Trophoblast cell (in vitro differentiated cells and primary cell): Measurements from ENCODE around the gene GCN1.

ENCODE experiments used
- DNase-seq, 2 donors: peaks; one replicate each; pipeline ENCODE4 v3.0.0-alpha.2; 2016
- H2AFZ ChIP-seq: 2 replicates; pipeline ENCODE4 v1.6.1; 2013; ENCODE audit warnings: low read length, moderate library complexity, mild to moderate bottlenecking; ENCODE audit not compliant: insufficient read depth, poor library complexity
- H2AK5ac ChIP-seq: 2 replicates; pipeline ENCODE4 v1.6.1; 2013; ENCODE audit warnings: mild to moderate bottlenecking, low read length
- H2BK120ac ChIP-seq: 2 replicates; pipeline ENCODE4 v1.6.1; 2013; ENCODE audit warnings: low read length, mild to moderate bottlenecking, moderate library complexity; ENCODE audit not compliant: insufficient read depth, poor library complexity
- H2BK12ac ChIP-seq: 2 replicates; pipeline ENCODE4 v1.6.1; 2013; ENCODE audit warnings: mild to moderate bottlenecking, low read length, moderate library complexity
- H2BK5ac ChIP-seq: 2 replicates; pipeline ENCODE4 v1.6.1; 2013; ENCODE audit warnings: low read length, low read depth, moderate library complexity, mild to moderate bottlenecking; ENCODE audit not compliant: poor library complexity
- H3K14ac ChIP-seq: 2 replicates; pipeline ENCODE4 v1.6.1; 2013; ENCODE audit warnings: mild to moderate bottlenecking, low read length
- H3K18ac ChIP-seq: 2 replicates; pipeline ENCODE4 v1.6.1; 2013; ENCODE audit warnings: mild to moderate bottlenecking, low read length
- H3K23ac ChIP-seq: 2 replicates; pipeline ENCODE4 v1.6.1; 2013; ENCODE audit warnings: low read length
- H3K27ac ChIP-seq: 2 replicates; pipeline ENCODE4 v1.5.1; 2013; ENCODE audit warnings: low read depth, mild to moderate bottlenecking, inconsistent platforms, low read length, moderate library complexity
- H3K27me3 ChIP-seq: 2 replicates; pipeline ENCODE4 v1.6.1; 2013; ENCODE audit warnings: inconsistent platforms, mild to moderate bottlenecking, low read length, moderate library complexity; ENCODE audit not compliant: insufficient read depth
- H3K36me3 ChIP-seq, 2 experiments: 1 replicate in 1 of 2; 2 replicates in 1 of 2; pipeline ENCODE4 v1.6.1; 2013; ENCODE audit warnings: low read length in 2 of 2, mild to moderate bottlenecking in 2 of 2, moderate library complexity in 1 of 2; ENCODE audit not compliant: insufficient read depth in 2 of 2, control insufficient read depth in 1 of 2
- H3K4ac ChIP-seq: 2 replicates; pipeline ENCODE4 v1.6.1; 2013; ENCODE audit warnings: low read depth, mild to moderate bottlenecking, low read length, moderate library complexity
- H3K4me1 ChIP-seq, 2 experiments: 1 replicate in 1 of 2; 2 replicates in 1 of 2; pipeline ENCODE4 v1.6.1; 2013; ENCODE audit warnings: low read length in 2 of 2, mild to moderate bottlenecking in 2 of 2, moderate library complexity in 1 of 2; ENCODE audit not compliant: insufficient read depth in 2 of 2, control insufficient read depth in 1 of 2
- H3K4me2 ChIP-seq: 2 replicates; pipeline ENCODE4 v1.6.1; 2013; ENCODE audit warnings: inconsistent platforms, mild to moderate bottlenecking, low read length, moderate library complexity
- H3K4me3 ChIP-seq: 2 replicates; pipeline ENCODE4 v1.5.1; 2013; ENCODE audit warnings: mild to moderate bottlenecking, low read depth, low read length, inconsistent platforms
- H3K79me1 ChIP-seq: one replicate; pipeline ENCODE4 v1.6.1; 2013; ENCODE audit warnings: low read length
- H3K79me2 ChIP-seq: 2 replicates; pipeline ENCODE4 v1.6.1; 2013; ENCODE audit warnings: low read length, mild to moderate bottlenecking; ENCODE audit not compliant: control insufficient read depth, insufficient read depth, poor library complexity
- H3K9ac ChIP-seq: 2 replicates; pipeline ENCODE4 v1.6.1; 2013; ENCODE audit warnings: mild to moderate bottlenecking, low read length
- H3K9me3 ChIP-seq: 2 replicates; pipeline ENCODE4 v1.6.1; 2013; ENCODE audit warnings: low read depth, mild to moderate bottlenecking, control low read depth, inconsistent platforms, low read length; ENCODE audit not compliant: insufficient read depth
- H4K12ac ChIP-seq: 2 replicates; pipeline ENCODE4 v1.6.1; 2013; ENCODE audit warnings: low read depth, mild to moderate bottlenecking, low read length, moderate library complexity
- H4K8ac ChIP-seq: 2 replicates; pipeline ENCODE4 v1.6.1; 2013; ENCODE audit warnings: low read depth, mild to moderate bottlenecking, low read length, moderate library complexity
- H4K91ac ChIP-seq: one replicate; pipeline ENCODE4 v1.6.1; 2013; ENCODE audit warnings: low read depth, mild to moderate bottlenecking, low read length, moderate library complexity
- WGBS: extraction: QIAGEN DNeasy Blood & Tissue Kit; methylation state at CpG from one replicate; pipeline ENCODE4 v1.1.7; 2013; ENCODE audit warnings: missing lambda C conversion rate; ENCODE audit not compliant: insufficient read length, insufficient coverage; ENCODE audit errors: extremely low coverage; 5-methylcytosine and 5-hydroxymethylcytosine counted together

GCN1 gene

DNA sequence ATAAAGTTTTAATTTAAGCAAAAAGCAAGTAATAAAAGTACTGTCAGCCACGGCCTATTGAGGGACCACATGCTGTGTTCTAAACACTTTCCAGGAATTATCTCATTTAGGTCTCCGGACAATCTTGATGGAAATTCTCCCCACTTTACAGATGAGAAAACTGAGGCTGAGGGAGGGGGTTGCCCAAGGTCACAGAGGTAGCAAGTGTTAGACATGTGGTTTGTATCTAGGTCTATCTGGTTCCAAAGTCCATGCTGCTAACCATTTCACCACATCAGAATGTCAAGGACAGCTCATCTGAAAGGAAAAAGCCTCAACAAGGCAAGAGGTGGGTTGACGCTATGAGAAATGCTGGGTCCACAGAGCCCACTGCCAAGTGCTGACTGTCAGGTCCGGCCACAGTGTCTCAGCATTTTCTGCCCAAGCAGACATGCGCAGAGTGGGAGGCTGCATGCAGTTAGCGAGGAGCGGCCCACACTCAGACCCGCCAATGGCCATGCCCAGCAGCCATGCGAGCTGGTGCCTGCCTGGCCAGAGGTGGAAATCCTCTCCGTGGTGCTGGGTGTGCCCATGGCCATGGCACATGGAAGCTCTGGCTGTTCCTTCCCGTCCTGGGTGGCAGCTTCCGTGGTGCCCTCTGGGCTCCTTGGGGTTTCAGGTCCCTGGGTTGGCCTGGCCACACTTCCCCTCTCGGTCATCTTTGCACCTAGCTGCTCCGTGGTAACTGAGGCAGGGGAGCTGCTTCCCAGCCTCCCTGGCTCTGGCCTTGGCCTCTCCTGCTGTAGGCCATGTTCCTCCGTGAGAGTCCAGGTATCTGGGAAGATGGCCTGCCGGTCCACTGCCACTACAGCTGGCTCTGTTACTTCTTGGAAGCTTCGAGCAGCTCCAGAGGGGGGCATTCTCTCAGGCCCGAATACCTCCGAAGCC lies 24.4 kb upstream of the GCN1 start:
- H3K4me2 ChIP-seq = no peak overlapping the region
- no CpG with 5 or more reads among the region's 19 CpGs for WGBS

DNA sequence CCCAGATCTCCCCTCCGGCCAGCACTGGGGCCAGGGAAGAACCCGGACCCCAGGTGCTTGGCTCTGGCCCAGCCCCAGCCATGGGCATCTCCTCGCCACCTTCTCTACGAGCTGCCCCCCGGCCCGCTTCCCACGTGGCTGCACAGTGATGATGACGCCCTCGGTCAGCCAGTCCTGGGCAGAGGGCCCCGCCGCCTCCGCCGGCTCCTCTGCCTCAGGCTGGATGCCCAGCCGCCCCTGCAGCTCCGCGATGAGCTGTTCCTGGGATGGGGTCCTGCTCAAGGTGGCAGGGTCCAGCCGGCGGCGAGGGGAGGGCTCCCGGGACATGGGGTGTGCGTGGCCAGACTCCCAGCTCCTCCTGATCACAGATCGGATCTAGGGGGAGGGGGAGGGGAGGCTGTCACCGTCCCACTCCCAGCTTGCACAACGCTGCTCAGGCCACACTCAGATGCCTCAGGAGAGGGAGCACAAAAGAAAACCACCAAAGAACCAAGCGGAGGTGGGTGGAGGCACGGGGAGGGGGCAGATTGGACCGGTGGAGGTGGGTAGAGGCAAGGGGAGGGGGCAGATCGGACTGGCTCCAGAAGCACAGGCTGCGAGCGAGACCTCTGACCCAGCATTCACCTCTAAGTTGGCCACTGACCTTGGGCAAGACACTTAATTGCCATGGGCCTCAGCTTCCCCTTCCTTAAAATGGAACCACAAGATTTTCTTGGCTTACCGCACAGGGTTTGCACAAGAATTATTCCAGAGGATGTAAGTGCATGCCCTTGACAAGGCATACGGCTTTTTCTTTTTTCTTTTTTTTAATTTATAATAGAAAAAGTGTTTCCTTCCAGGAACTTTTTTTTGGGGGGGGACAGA lies 22.5 kb upstream of the GCN1 start:
- no peak overlapping the region for H3K4me3 ChIP-seq
- no peaks in the 10 kb centered on the region for H3K79me2 ChIP-seq
- no peak overlapping the region for H4K91ac ChIP-seq
- no peak overlapping the region for H4K8ac ChIP-seq
- H2BK5ac ChIP-seq = no peak overlapping the region
- H3K9me3 ChIP-seq = peaks cover 3% of the 10 kb centered on the region
- H3K27me3 ChIP-seq = no peaks in the 10 kb centered on the region
- H3K23ac ChIP-seq = no peak overlapping the region
- no peak overlapping the region for H2AFZ ChIP-seq
- no peak overlapping the region for H3K4me2 ChIP-seq
- WGBS = no CpG with 5 or more reads among the region's 32 CpGs
- no peak overlapping the region for H3K14ac ChIP-seq
- no peak overlapping the region for H3K4ac ChIP-seq
- no peak overlapping the region for H3K9ac ChIP-seq
- no peak overlapping the region for H2AK5ac ChIP-seq
- no peak for DNase-seq
- peaks cover 82 to 86% of the 10 kb centered on the region in 2 experiments for H3K36me3 ChIP-seq
- no peak overlapping the region for H4K12ac ChIP-seq
- no peak overlapping the region for H3K18ac ChIP-seq
- no peak overlapping the region for H3K27ac ChIP-seq
- H3K4me1 ChIP-seq = no peaks in the 10 kb centered on the region
- no peaks in the 10 kb centered on the region for H3K79me1 ChIP-seq
- H2BK12ac ChIP-seq = no peak overlapping the region
- H2BK120ac ChIP-seq = no peak overlapping the region

More for the DNA sequence above, 24.4 kb upstream of the GCN1 start:
- no peak for DNase-seq
- Histone ChIP-seq H3K4ac (no peak overlapping the region), H4K12ac (no peak overlapping the region), H3K18ac (no peak overlapping the region), H3K27ac (no peak overlapping the region), H3K9ac (no peak overlapping the region), H3K4me3 (no peak overlapping the region), H3K79me1 (no peaks in the 10 kb centered on the region), H2AK5ac (no peak overlapping the region), H3K4me1 (no peaks in the 10 kb centered on the region), H3K9me3 (peaks cover 3% of the 10 kb centered on the region), H3K14ac (no peak overlapping the region), H3K79me2 (no peaks in the 10 kb centered on the region), H4K8ac (no peak overlapping the region), H2BK5ac (no peak overlapping the region), H2BK120ac (no peak overlapping the region), H3K36me3 (peaks cover 83 to 86% of the 10 kb centered on the region in 2 experiments), H2AFZ (no peak overlapping the region), H2BK12ac (no peak overlapping the region), H3K23ac (no peak overlapping the region), H4K91ac (no peak overlapping the region), H3K27me3 (no peaks in the 10 kb centered on the region)

DNA sequence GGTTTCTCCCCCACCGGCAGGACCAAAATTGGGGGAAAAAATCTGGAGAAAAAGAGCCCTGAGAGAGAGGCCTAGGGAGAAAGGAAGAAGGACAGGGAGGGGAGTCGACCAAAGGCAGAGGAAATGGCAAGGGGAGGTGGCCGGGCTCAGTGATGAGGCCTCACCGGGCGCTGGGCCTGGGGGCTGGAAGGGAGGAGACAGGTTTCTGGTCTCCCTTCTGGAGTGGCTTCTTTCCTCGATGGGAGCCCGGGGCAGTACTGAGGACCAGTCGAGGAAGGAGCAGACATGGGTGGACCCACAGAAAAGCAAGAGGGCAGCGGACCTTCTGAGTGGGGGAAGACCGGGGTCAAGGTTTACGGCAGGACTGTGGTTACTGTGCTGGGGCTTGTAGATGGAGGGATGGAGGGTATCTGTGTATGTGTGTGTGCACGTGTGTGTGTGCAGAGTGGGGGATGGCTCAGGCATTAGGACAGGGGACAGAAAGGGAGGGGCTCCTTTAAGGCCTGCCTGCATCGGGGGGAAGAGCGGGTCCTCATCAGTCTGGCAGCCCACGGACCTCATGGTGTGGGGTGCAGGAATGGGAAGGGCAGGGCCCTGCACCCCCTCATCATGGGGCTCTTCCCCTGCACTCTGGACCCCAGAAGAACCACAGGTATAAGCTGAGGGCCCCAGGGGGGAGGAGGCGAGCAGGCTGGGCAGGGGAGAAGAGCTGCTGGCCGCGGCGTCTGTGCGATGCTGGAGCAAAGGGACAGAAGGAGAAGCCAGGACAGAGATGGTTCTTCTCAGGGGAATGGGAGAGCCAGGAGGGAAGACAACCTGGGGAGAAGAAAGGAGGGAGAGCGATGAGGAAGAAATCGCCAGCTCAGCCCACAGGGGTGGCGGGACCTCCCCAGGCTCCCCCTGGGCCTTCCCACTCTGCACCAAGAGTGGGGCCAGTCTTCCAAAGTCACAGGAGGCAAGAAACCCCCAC lies 21.5 kb upstream of the GCN1 start:
- Histone ChIP-seq H3K36me3 (peaks cover 78 to 86% of the 10 kb centered on the region in 2 experiments), H4K8ac (no peak overlapping the region), H2BK12ac (no peak overlapping the region), H2AFZ (no peak overlapping the region), H3K4ac (no peak overlapping the region), H3K9ac (no peak overlapping the region), H4K12ac (no peak overlapping the region), H3K27me3 (no peaks in the 10 kb centered on the region), H2AK5ac (no peak overlapping the region), H3K9me3 (peaks cover 3% of the 10 kb centered on the region), H4K91ac (no peak overlapping the region), H3K27ac (no peak overlapping the region), H3K4me3 (peak overlapping the region; percentile 31), H3K79me2 (no peaks in the 10 kb centered on the region), H2BK5ac (no peak overlapping the region), H3K14ac (no peak overlapping the region), H3K18ac (no peak overlapping the region), H3K4me1 (no peaks in the 10 kb centered on the region), H3K4me2 (no peak overlapping the region), H3K79me1 (no peaks in the 10 kb centered on the region), H3K23ac (no peak overlapping the region), H2BK120ac (no peak overlapping the region)
- WGBS = no CpG with 5 or more reads among the region's 23 CpGs
- no peak for DNase-seq

DNA sequence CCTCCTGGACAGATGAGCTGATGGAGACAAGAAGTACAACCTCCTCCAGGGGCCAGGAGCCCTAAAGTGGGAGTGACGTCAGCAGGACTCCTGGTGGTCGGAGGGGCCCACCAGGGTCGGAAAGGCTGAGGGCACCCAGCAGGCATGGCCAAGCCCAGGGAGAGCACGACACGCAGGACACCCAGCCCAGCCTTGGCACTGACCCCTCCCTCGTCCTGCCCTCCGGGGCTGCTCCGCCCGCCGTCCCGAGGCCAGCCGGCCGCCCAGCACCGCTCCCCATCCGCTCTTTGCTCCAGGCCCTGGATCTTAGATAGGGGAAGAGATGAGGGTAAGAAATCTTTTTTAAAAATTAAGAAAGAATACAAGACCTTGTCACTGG lies 20.8 kb upstream of the GCN1 start:
- no peak overlapping the region for H3K18ac ChIP-seq
- no peaks in the 10 kb centered on the region for H3K4me1 ChIP-seq
- no peak overlapping the region for H2AFZ ChIP-seq
- H3K4ac ChIP-seq = no peak overlapping the region
- H3K4me3 ChIP-seq = no peak overlapping the region
- H4K12ac ChIP-seq = no peak overlapping the region
- H3K27ac ChIP-seq = no peak overlapping the region
- no peak overlapping the region for H3K23ac ChIP-seq
- no peak overlapping the region for H3K9ac ChIP-seq
- H3K79me2 ChIP-seq = no peaks in the 10 kb centered on the region
- no peak overlapping the region for H4K91ac ChIP-seq
- H3K79me1 ChIP-seq = no peaks in the 10 kb centered on the region
- peaks cover 3% of the 10 kb centered on the region for H3K9me3 ChIP-seq
- no peak overlapping the region for H3K14ac ChIP-seq
- H2BK12ac ChIP-seq = no peak overlapping the region
- H3K36me3 ChIP-seq = peaks cover 78 to 86% of the 10 kb centered on the region in 2 experiments
- H4K8ac ChIP-seq = no peak overlapping the region
- H2AK5ac ChIP-seq = no peak overlapping the region
- no peak overlapping the region for H3K4me2 ChIP-seq
- no peak for DNase-seq
- no peak overlapping the region for H2BK5ac ChIP-seq
- no CpG with 5 or more reads among the region's 15 CpGs for WGBS
- no peak overlapping the region for H2BK120ac ChIP-seq
- H3K27me3 ChIP-seq = no peaks in the 10 kb centered on the region
